Panc1 (cell line): Measurements from ENCODE around the gene SLC10A1. TPM values are rescaled to one million over a fixed set of nuclear protein-coding genes. Genes with fewer than 3 reads are reported as not detected.

Experiments
- ATAC-seq: fragments of 200-7000 bp; cut with Tn5 transposase; 2 replicates; pipeline ENCODE4 v1.9.1; 2020; ENCODE audit warnings: mild to moderate bottlenecking, moderate library complexity
- Bru-seq: library from RNA; stranded (reverse); fragments of 400-500 nt; gene quantifications from one replicate; lab custom pipeline; 2021; lab: Mats Ljungman, UMichigan
- BruChase-seq, 2 experiments: library from RNA; stranded (reverse); fragments of 400-500 nt; gene quantifications; one replicate each; lab custom pipeline; 2021; lab: Mats Ljungman, UMichigan
- BruUV-seq: library from RNA; stranded (reverse); fragments of 400-500 nt; replicated peaks from 2 replicates; lab custom pipeline; 2021; lab: Mats Ljungman, UMichigan
- CTCF ChIA-PET: fragments of 300-600 bp; sonication (Branson Sonifier 250); formaldehyde crosslinking; loops from one replicate; lab custom pipeline; 2022; ENCODE audit warnings: antibody characterized with exemption; lab: Charles Lee
- POLR2A ChIA-PET: fragments of 300-600 bp; sonication (Branson Sonifier 250); formaldehyde crosslinking; loops from one replicate; lab custom pipeline; 2022; ENCODE audit warnings: antibody characterized with exemption; lab: Charles Lee
- DNase-seq: peaks from one replicate; pipeline ENCODE4 v3.0.0-alpha.2; 2010; ENCODE audit warnings: low read depth, low spot score
- H3K27ac ChIP-seq: 2 replicates; pipeline ENCODE4 v1.5.1; 2011; ENCODE audit warnings: mild to moderate bottlenecking, low read length, inconsistent platforms
- H3K27me3 ChIP-seq: fragments of 200-500 bp; sonication (Bioruptor generic); 2 replicates; pipeline ENCODE4 v1.6.0; 2014; ENCODE audit warnings: low read length, inconsistent platforms; ENCODE audit not compliant: control insufficient read depth, insufficient read depth
- H3K36me3 ChIP-seq: fragments of 200-500 bp; sonication (Bioruptor generic); 2 replicates; pipeline ENCODE4 v1.5.1; 2014; ENCODE audit warnings: inconsistent platforms, mild to moderate bottlenecking, low read length, moderate library complexity; ENCODE audit not compliant: control insufficient read depth, insufficient read depth
- H3K4me1 ChIP-seq: 2 replicates; pipeline ENCODE4 v1.5.1; 2011; ENCODE audit warnings: inconsistent platforms, mild to moderate bottlenecking, low read length, moderate library complexity; ENCODE audit not compliant: control insufficient read depth, insufficient read depth
- H3K4me3 ChIP-seq, 2 experiments: 2 replicates each; pipeline ENCODE4 v1.5.1; 2011 to 2012; ENCODE audit warnings: low read depth in 2 of 2, low read length in 2 of 2, mild to moderate bottlenecking in 2 of 2, inconsistent platforms in 1 of 2, moderate library complexity in 1 of 2
- H3K9me3 ChIP-seq: fragments of 200-500 bp; sonication (Bioruptor generic); 2 replicates; pipeline ENCODE4 v1.5.1; 2014; ENCODE audit warnings: low read depth, mild to moderate bottlenecking, inconsistent platforms, low read length, moderate library complexity; ENCODE audit not compliant: control insufficient read depth, insufficient read depth
- POLR2AphosphoS5 ChIP-seq: IDR thresholded peaks from 2 replicates; pipeline ENCODE4 v1.6.1; 2012; ENCODE audit warnings: mild to moderate bottlenecking, low read depth, low read length, moderate library complexity
- SIN3A ChIP-seq: IDR thresholded peaks from 2 replicates; pipeline ENCODE4 v1.6.1; 2012; ENCODE audit warnings: low read depth, mild to moderate bottlenecking, low read length, moderate library complexity, borderline replicate concordance; ENCODE audit not compliant: insufficient read depth
- TCF7L2 ChIP-seq: IDR thresholded peaks from 2 replicates; pipeline ENCODE4 v1.6.1; 2011; ENCODE audit warnings: mild to moderate bottlenecking, low read depth, low read length, inconsistent platforms
- in situ Hi-C: cut with HindIII; loops from 2 replicates; pipeline ENCODE4 v1.10.0; 2016; ENCODE audit warnings: low sequenced_read_pairs, low pct_unique_long_range_greater_than_20kb
- intact Hi-C: fragments of 100-400 bp; cut with micrococcal nuclease; formaldehyde crosslinking; loops from one replicate; pipeline ENCODE4 v1.10.0; 2022; ENCODE audit not compliant: unreplicated experiment
- long read RNA-seq: library from polyadenylated mRNA; unstranded; transcript quantifications from one replicate; pipeline ENCODE4 v2.0.0, GENCODE V29; 2021; ENCODE audit not compliant: unreplicated experiment
- polyA plus RNA-seq: library from polyadenylated mRNA; unstranded; fragments of >200 nt; gene quantifications from one replicate; pipeline ENCODE4 v1.2.1, GENCODE V29; 2012; ENCODE audit warnings: missing spikeins; ENCODE audit not compliant: insufficient read length
- total RNA-seq: library from RNA; stranded (reverse); gene quantifications from one replicate; pipeline ENCODE4 v1.2.1, GENCODE V29; 2021; ENCODE audit not compliant: unreplicated experiment
- TF ChIP-seq, protein P1 (sequence below): fragments of 450-650 bp; IDR thresholded peaks from 2 replicates; pipeline ENCODE4 v1.5.1; 2017; ENCODE audit warnings: mild to moderate bottlenecking
- TF ChIP-seq, protein P2 (sequence below), 2 experiments: IDR thresholded peaks; 2 replicates each; pipeline ENCODE4 v1.6.1; 2011 to 2012; ENCODE audit warnings: low read depth in 2 of 2, control low read depth in 1 of 2, low read length in 1 of 2, mild to moderate bottlenecking in 1 of 2, moderate library complexity in 1 of 2; ENCODE audit not compliant: insufficient read depth in 1 of 2

SLC10A1 gene
- total RNA-seq (not detected), Bru-seq, nascent RNA (not detected), BruChase-seq, experiment 1, labeled RNA remaining after a 2-hour chase (not detected), BruChase-seq, experiment 2, labeled RNA remaining after a 6-hour chase (not detected)
- not detected for polyA plus RNA-seq
- long read RNA-seq, partial matches to known transcripts: 0 of 2 reads
- long read RNA-seq, other reads (novel, unspliced or antisense): 2 of 2 reads

DNA sequence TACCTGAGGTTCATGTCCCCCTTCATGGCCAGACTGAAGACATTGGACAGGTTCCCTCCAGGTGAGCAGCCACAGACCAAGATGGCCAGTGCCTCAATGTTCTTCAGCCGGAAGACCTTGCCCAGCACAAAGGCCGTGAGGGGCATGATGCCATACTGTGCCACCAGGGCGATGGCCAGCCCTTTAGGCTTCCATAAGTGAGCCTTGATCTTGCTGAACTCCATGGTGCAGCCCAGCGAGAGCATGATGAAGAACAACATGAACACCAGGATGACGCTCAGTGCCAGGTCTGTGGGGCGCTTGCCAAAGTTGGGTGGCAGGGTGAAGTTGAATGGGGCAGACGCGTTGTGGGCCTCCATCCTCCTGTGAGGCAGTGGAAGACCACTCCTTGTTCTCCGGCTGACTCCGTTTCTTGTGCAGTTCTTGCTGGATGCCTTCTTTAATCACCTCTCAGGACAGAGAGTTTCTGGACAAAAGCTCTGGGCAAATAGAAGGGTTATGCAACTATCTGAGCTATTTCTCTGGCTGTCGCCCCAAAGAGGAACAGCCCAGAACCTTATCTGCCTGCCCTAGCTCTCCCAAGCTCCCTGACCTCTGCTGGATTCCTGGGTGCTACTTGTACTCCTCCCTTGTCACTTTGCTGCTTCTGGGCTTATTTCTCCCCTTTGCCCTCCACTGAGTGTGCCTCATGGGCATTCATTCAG is at the start of gene SLC10A1:
TSS of gene SLC10A1 (minus strand) at position 445 of the 704 bp plus-strand sequence. CDS start at position 359, 86 bp downstream.
- H3K9me3 ChIP-seq: no peaks in the 10 kb centered on the region
- in situ Hi-C loops: no loop called here
- H3K36me3 ChIP-seq: no peaks in the 10 kb centered on the region
- CTCF ChIA-PET: no interaction called here
- ATAC-seq: no peak
- H3K27me3 ChIP-seq: no peaks in the 10 kb centered on the region
- BruUV-seq: no TSS peak
- DNase-seq: no peak
- intact Hi-C loops: no loop called here
- POLR2A ChIA-PET: no interaction called here
- TF ChIP-seq TCF7L2 (no peak), SIN3A (no peak), POLR2AphosphoS5 (no peak)
- TF ChIP-seq, protein P1, sequence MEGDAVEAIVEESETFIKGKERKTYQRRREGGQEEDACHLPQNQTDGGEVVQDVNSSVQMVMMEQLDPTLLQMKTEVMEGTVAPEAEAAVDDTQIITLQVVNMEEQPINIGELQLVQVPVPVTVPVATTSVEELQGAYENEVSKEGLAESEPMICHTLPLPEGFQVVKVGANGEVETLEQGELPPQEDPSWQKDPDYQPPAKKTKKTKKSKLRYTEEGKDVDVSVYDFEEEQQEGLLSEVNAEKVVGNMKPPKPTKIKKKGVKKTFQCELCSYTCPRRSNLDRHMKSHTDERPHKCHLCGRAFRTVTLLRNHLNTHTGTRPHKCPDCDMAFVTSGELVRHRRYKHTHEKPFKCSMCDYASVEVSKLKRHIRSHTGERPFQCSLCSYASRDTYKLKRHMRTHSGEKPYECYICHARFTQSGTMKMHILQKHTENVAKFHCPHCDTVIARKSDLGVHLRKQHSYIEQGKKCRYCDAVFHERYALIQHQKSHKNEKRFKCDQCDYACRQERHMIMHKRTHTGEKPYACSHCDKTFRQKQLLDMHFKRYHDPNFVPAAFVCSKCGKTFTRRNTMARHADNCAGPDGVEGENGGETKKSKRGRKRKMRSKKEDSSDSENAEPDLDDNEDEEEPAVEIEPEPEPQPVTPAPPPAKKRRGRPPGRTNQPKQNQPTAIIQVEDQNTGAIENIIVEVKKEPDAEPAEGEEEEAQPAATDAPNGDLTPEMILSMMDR: no peak
- TF ChIP-seq, protein P2, sequence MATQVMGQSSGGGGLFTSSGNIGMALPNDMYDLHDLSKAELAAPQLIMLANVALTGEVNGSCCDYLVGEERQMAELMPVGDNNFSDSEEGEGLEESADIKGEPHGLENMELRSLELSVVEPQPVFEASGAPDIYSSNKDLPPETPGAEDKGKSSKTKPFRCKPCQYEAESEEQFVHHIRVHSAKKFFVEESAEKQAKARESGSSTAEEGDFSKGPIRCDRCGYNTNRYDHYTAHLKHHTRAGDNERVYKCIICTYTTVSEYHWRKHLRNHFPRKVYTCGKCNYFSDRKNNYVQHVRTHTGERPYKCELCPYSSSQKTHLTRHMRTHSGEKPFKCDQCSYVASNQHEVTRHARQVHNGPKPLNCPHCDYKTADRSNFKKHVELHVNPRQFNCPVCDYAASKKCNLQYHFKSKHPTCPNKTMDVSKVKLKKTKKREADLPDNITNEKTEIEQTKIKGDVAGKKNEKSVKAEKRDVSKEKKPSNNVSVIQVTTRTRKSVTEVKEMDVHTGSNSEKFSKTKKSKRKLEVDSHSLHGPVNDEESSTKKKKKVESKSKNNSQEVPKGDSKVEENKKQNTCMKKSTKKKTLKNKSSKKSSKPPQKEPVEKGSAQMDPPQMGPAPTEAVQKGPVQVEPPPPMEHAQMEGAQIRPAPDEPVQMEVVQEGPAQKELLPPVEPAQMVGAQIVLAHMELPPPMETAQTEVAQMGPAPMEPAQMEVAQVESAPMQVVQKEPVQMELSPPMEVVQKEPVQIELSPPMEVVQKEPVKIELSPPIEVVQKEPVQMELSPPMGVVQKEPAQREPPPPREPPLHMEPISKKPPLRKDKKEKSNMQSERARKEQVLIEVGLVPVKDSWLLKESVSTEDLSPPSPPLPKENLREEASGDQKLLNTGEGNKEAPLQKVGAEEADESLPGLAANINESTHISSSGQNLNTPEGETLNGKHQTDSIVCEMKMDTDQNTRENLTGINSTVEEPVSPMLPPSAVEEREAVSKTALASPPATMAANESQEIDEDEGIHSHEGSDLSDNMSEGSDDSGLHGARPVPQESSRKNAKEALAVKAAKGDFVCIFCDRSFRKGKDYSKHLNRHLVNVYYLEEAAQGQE (IDR thresholded peaks at IDR 0.05; ENCODE audit: insufficient read depth in 1 of 2, low read depth in 2 of 2, low read length in 1 of 2): no peak
- H3K4me1 ChIP-seq: no peaks in the 10 kb centered on the region
- no peak within 1 kb of the TSS for H3K4me3 ChIP-seq
- H3K27ac ChIP-seq: no peak within 1 kb of the TSS

DNA sequence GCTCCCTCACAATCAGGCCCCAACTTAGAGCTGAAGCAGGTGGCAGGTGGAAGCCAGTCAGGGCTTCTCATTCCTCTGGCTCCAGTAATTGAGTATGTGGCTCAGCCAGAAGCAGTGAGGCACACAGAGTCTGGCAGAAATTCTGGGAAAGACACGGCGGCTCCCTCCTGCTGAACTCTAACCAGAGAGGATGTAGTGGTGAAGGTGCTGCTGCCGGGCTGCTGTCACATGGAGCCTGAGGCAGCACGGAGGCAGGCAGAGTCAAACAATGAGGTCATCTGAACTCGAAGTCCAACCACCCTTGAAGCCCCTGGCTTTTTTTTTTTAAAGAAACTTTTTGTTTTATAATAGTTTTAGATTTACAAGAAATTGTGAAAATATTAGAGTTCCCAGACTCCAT is 48.7 kb upstream of the SLC10A1 start:
- ATAC-seq (no peak), DNase-seq (no peak)
- Histone ChIP-seq H3K27ac (no peak overlapping the region), H3K36me3 (no peaks in the 10 kb centered on the region), H3K27me3 (no peaks in the 10 kb centered on the region), H3K4me1 (no peaks in the 10 kb centered on the region), H3K9me3 (no peaks in the 10 kb centered on the region), H3K4me3 (no peak overlapping the region)
- CTCF ChIA-PET: no interaction called here
- POLR2A ChIA-PET: no interaction called here
- in situ Hi-C loops (no loop called here), intact Hi-C loops (no loop called here)
- BruUV-seq: no TSS peak
- TF ChIP-seq TCF7L2: no peak
- TF ChIP-seq SIN3A: no peak
- no peak for TF ChIP-seq POLR2AphosphoS5
- TF ChIP-seq, protein P2 (IDR thresholded peaks at IDR 0.05; ENCODE audit: insufficient read depth in 1 of 2, low read depth in 2 of 2, low read length in 1 of 2): no peak
- TF ChIP-seq, protein P1: no peak
